ENCODE results near the gene VSIG8.

GRCh38 chr1:159841749-159842148 lies 20.7 kb downstream of the VSIG8 start:
- no peak for TF ChIP-seq CTCF (IDR thresholded peaks at IDR 0.05)
- no peak for TF ChIP-seq POLR2A (IDR thresholded peaks at IDR 0.05)
